PC-3 (cell line): ENCODE data around the gene SIX1. TPM values are rescaled to one million over a fixed set of nuclear protein-coding genes. Genes with fewer than 3 reads are reported as not detected.

ENCODE experiments used
- ATAC-seq: fragments of 200-7000 bp; cut with Tn5 transposase; 2 replicates; pipeline ENCODE4 v1.9.1; 2020; ENCODE audit warnings: mild to moderate bottlenecking, moderate library complexity
- BruUV-seq: library from RNA; stranded (reverse); fragments of 400-500 nt; replicated peaks from 2 replicates; lab custom pipeline; 2021; lab: Mats Ljungman, UMichigan
- CTCF ChIA-PET: fragments of 300-600 bp; sonication (Branson Sonifier 250); formaldehyde crosslinking; loops from one replicate; lab custom pipeline; 2022; ENCODE audit warnings: antibody characterized with exemption; lab: Charles Lee
- POLR2A ChIA-PET: fragments of 300-600 bp; sonication (Branson Sonifier 250); formaldehyde crosslinking; loops from one replicate; lab custom pipeline; 2022; ENCODE audit warnings: antibody characterized with exemption; ENCODE audit not compliant: unreplicated experiment; lab: Charles Lee
- DNase-seq: peaks from one replicate; pipeline ENCODE4 v3.0.0-alpha.2; 2015
- H2AFZ ChIP-seq: fragments of 300-600 bp; sonication (generic); 2 replicates; pipeline ENCODE4 v1.6.0; 2016; ENCODE audit warnings: antibody characterized with exemption, low read length
- H3F3A ChIP-seq: fragments of 300-600 bp; sonication (generic); one replicate; pipeline ENCODE4 v1.6.0; 2017; ENCODE audit warnings: antibody characterized with exemption, low read length, control low read depth, mild to moderate bottlenecking; ENCODE audit not compliant: unreplicated experiment
- H3K27ac ChIP-seq: fragments of 300-600 bp; sonication (generic); 2 replicates; pipeline ENCODE4 v1.5.1; 2016; ENCODE audit warnings: mild to moderate bottlenecking, low read length
- H3K27me3 ChIP-seq: fragments of 300-600 bp; sonication (generic); 2 replicates; pipeline ENCODE4 v1.6.1; 2016; ENCODE audit warnings: low read length, mixed read lengths
- H3K36me3 ChIP-seq: fragments of 300-600 bp; sonication (generic); 2 replicates; pipeline ENCODE4 v1.6.1; 2016; ENCODE audit warnings: low read depth, mixed run types, low read length, mixed read lengths
- H3K4me1 ChIP-seq: fragments of 300-600 bp; sonication (generic); 2 replicates; pipeline ENCODE4 v1.5.1; 2016; ENCODE audit warnings: low read length; ENCODE audit not compliant: insufficient read depth
- H3K4me2 ChIP-seq: fragments of 300-600 bp; sonication (generic); 2 replicates; pipeline ENCODE4 v1.6.0; 2016; ENCODE audit warnings: low read length
- H3K4me3 ChIP-seq: fragments of 300-600 bp; sonication (generic); 2 replicates; pipeline ENCODE4 v1.5.1; 2016; ENCODE audit warnings: mild to moderate bottlenecking, low read length, mixed read lengths
- H3K79me2 ChIP-seq: fragments of 300-600 bp; sonication (generic); 2 replicates; pipeline ENCODE4 v1.6.1; 2017; ENCODE audit warnings: low read length, mixed read lengths
- H3K9ac ChIP-seq: fragments of 300-600 bp; sonication (generic); 2 replicates; pipeline ENCODE4 v1.6.0; 2016; ENCODE audit warnings: mild to moderate bottlenecking, low read length
- H3K9me2 ChIP-seq: fragments of 300-600 bp; sonication (generic); replicated peaks from 2 replicates; pipeline ENCODE4 v1.6.1; 2016; ENCODE audit warnings: mixed run types, low read length, mixed read lengths
- H3K9me3 ChIP-seq: fragments of 300-600 bp; sonication (generic); 2 replicates; pipeline ENCODE4 v1.6.1; 2016; ENCODE audit warnings: low read length, mixed read lengths
- H4K20me1 ChIP-seq: fragments of 300-600 bp; sonication (generic); 2 replicates; pipeline ENCODE4 v1.6.1; 2016; ENCODE audit warnings: low read length, mixed read lengths
- EZH2 ChIP-seq: fragments of 300-600 bp; sonication (generic); IDR thresholded peaks from one replicate; pipeline ENCODE4 v1.6.1; 2017; ENCODE audit warnings: antibody characterized with exemption, mild to moderate bottlenecking, low read length; ENCODE audit not compliant: unreplicated experiment
- EZH2phosphoT487 ChIP-seq: fragments of 300-600 bp; sonication (generic); IDR thresholded peaks from 2 replicates; pipeline ENCODE4 v1.6.1; 2018; ENCODE audit warnings: mild to moderate bottlenecking, antibody characterized with exemption, low read length, borderline replicate concordance
- intact Hi-C: fragments of 100-400 bp; cut with micrococcal nuclease; formaldehyde crosslinking; loops from 2 replicates; pipeline ENCODE4 v1.9.0; 2023
- total RNA-seq: library from RNA; depleted of rRNA; stranded (reverse); fragments of >200 nt; gene quantifications from 2 replicates; pipeline ENCODE4 v1.2.3, GENCODE V29; 2014
- TF ChIP-seq, protein P1 (sequence below): fragments of 300-600 bp; sonication (generic); conservative IDR thresholded peaks from 2 replicates; pipeline ENCODE4 v1.5.1; 2017; ENCODE audit warnings: antibody characterized with exemption, low read depth, mild to moderate bottlenecking, low read length

The SIX1 gene
- total RNA-seq, 1 experiment from 2014 or later = 16.5 TPM

DNA sequence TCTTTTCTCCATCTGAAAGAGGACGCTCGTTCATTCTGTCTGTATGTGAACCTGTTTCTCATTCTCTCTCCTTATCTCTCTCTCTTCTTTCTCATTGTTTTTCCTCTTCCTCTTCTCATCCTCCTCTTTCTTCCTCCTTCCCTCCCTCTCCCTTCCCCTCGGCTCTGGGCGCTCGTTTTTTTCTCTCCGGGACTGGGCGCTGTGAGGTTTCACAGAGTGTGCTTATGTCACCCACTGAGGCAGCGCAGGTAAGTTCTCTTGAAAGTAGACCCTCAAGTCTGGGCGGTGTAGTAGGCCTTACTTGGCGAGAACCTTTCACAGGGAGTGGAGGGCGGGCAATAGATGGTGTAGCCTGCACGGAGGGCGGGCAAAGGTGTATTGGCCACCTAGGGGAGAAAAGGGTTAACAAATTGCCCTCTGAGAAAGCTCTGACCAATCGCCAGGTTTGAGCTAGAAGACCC lies 4.5 kb upstream of the SIX1 start:
- BruUV-seq = no TSS peak
- Histone ChIP-seq H3K4me2 (no peak overlapping the region), H3K79me2 (peaks cover 4% of the 10 kb centered on the region), H3F3A (no peaks in the 10 kb centered on the region), H3K9me3 (no peaks in the 10 kb centered on the region), H4K20me1 (no peaks in the 10 kb centered on the region), H3K36me3 (no peaks in the 10 kb centered on the region), H3K27me3 (no peaks in the 10 kb centered on the region), H3K4me1 (peaks cover 20% of the 10 kb centered on the region), H2AFZ (no peak overlapping the region), H3K27ac (no peak overlapping the region), H3K9me2 (no peaks in the 10 kb centered on the region), H3K9ac (no peak overlapping the region), H3K4me3 (no peak overlapping the region)
- ATAC-seq = no peak
- intact Hi-C loops = no loop called here
- CTCF ChIA-PET = no interaction called here
- no peak for DNase-seq
- POLR2A ChIA-PET = no interaction called here
- TF ChIP-seq EZH2 = no peak
- TF ChIP-seq, protein P1, sequence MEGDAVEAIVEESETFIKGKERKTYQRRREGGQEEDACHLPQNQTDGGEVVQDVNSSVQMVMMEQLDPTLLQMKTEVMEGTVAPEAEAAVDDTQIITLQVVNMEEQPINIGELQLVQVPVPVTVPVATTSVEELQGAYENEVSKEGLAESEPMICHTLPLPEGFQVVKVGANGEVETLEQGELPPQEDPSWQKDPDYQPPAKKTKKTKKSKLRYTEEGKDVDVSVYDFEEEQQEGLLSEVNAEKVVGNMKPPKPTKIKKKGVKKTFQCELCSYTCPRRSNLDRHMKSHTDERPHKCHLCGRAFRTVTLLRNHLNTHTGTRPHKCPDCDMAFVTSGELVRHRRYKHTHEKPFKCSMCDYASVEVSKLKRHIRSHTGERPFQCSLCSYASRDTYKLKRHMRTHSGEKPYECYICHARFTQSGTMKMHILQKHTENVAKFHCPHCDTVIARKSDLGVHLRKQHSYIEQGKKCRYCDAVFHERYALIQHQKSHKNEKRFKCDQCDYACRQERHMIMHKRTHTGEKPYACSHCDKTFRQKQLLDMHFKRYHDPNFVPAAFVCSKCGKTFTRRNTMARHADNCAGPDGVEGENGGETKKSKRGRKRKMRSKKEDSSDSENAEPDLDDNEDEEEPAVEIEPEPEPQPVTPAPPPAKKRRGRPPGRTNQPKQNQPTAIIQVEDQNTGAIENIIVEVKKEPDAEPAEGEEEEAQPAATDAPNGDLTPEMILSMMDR = no peak
- no peak for TF ChIP-seq EZH2phosphoT487

DNA sequence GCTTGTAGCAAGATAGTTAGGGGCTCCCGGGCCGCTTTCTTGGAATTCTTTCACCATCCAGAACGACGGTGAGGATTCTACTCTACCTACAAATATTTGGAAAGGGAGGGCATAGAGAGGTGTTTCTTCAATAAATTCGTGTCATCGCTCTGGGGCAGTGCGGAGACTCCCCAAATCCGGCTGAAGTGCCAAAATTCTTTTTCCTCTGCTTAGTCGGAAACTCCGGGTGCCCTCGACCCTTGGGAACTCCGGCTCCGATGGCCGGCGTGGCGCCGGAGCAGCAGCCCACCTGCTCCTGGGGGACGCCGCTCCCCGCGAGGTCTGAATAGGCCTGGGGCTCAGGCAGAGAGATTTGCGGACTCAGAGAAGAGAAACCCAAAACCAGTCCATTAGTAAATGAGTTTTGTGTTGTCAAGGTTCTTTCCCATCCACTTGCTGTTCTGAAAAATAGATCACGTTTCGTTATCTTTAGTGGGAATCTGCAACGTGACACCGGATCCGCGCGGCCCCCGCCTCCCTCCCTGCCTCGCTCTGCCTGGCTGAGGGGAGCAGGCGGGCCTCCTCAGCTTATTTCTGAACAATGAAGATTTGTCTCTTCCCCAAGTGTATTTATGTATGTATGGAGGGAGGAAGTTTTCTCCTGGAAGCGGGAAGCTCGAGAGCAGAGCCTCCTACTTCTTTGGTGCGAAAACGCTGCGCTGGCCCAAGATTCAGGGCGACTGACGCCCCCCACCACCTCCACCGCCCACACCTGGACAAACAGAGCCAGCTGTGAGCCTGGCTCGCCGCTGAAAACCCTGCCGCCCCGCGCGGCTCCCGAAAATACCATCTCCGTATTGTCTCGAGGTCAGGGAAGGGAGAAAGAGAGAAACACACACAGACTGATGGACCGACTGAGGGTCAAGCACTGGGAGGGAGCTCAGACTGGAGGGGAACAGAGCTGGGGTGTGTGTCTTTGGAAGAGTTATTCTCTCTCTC lies 3.7 kb upstream of the SIX1 start:
- Histone ChIP-seq H3K79me2 (peaks cover 12% of the 10 kb centered on the region), H3K9me2 (no peaks in the 10 kb centered on the region), H3K9ac (no peak overlapping the region), H2AFZ (no peak overlapping the region), H3K27ac (no peak overlapping the region), H3K36me3 (no peaks in the 10 kb centered on the region), H3K9me3 (no peaks in the 10 kb centered on the region), H4K20me1 (no peaks in the 10 kb centered on the region), H3K4me1 (peaks cover 12% of the 10 kb centered on the region), H3K27me3 (no peaks in the 10 kb centered on the region), H3F3A (no peaks in the 10 kb centered on the region), H3K4me3 (no peak overlapping the region), H3K4me2 (no peak overlapping the region)
- ATAC-seq (no peak), DNase-seq (no peak)
- ChIA-PET CTCF (no interaction called here), POLR2A (no interaction called here)
- intact Hi-C loops = no loop called here
- TF ChIP-seq EZH2phosphoT487 (no peak), EZH2 (no peak)
- TF ChIP-seq, protein P1 = no peak
- no TSS peak for BruUV-seq
